ENCODE data around the gene ASCC3.
"Not testable (repeated sequence)": the region's sequence is repeated elsewhere in the genome, so short reads cannot be mapped to it uniquely, and the experiment has no call there.

Gene ASCC3

GRCh38 chr6:100808638-100809275, 72.4 kb downstream of the ASCC3 start:
- no peak for DNase-seq (ENCODE audit: low spot score)

- DNase-seq (ENCODE audit: low spot score), result no peak
Observed at GRCh38 chr6:100806296-100806695, 74.8 kb downstream of the ASCC3 start.

GRCh38 chr6:100803264-100804045, 77.7 kb downstream of the ASCC3 start:
- DNase-seq (ENCODE audit: low spot score), result no peak

GRCh38 chr6:100801036-100801435, 80.1 kb downstream of the ASCC3 start:
- no peak for DNase-seq (ENCODE audit: low spot score)

- DNase-seq (ENCODE audit: low spot score), result no peak
Observed at GRCh38 chr6:100796049-100796823, 84.9 kb downstream of the ASCC3 start.

GRCh38 chr6:100790084-100790483, 91.0 kb downstream of the ASCC3 start:
- no peak for DNase-seq (ENCODE audit: low spot score)

- no peak for DNase-seq (ENCODE audit: low spot score)
Observed at GRCh38 chr6:100785982-100786381, 95.1 kb downstream of the ASCC3 start.

- DNase-seq (ENCODE audit: low spot score), result no peak
Observed at GRCh38 chr6:100780648-100781047, 100.5 kb downstream of the ASCC3 start.

- no peak for DNase-seq (ENCODE audit: low spot score)
Observed at GRCh38 chr6:100775667-100776066, 105.5 kb downstream of the ASCC3 start.

- DNase-seq (ENCODE audit: low spot score), result no peak
Observed at GRCh38 chr6:100774681-100775080, 106.4 kb downstream of the ASCC3 start.

- DNase-seq (ENCODE audit: low spot score), result no peak
Observed at GRCh38 chr6:100768816-100769351, 112.2 kb downstream of the ASCC3 start.

- no peak for DNase-seq (ENCODE audit: low spot score)
Observed at GRCh38 chr6:100763617-100764241, 117.4 kb downstream of the ASCC3 start.

- DNase-seq (ENCODE audit: low spot score), result no peak
Observed at GRCh38 chr6:100761841-100762240, 119.3 kb downstream of the ASCC3 start.

- not testable (repeated sequence) for DNase-seq (ENCODE audit: low spot score)
Observed at GRCh38 chr6:100758386-100758785, 122.7 kb downstream of the ASCC3 start.

- DNase-seq (ENCODE audit: low spot score), result no peak
Observed at GRCh38 chr6:100753421-100753820, 127.7 kb downstream of the ASCC3 start.

GRCh38 chr6:100751590-100751989, 129.5 kb downstream of the ASCC3 start:
- no peak for DNase-seq (ENCODE audit: low spot score)

GRCh38 chr6:100745419-100746041, 135.6 kb downstream of the ASCC3 start:
- no peak for DNase-seq (ENCODE audit: low spot score)

- no peak for DNase-seq (ENCODE audit: low spot score)
Observed at GRCh38 chr6:100740439-100740838, 140.7 kb downstream of the ASCC3 start.

- not testable (repeated sequence) for DNase-seq (ENCODE audit: low spot score)
Observed at GRCh38 chr6:100737720-100738119, 143.4 kb downstream of the ASCC3 start.

- DNase-seq (ENCODE audit: low spot score), result no peak
Observed at GRCh38 chr6:100731411-100731810, 149.7 kb downstream of the ASCC3 start.
